ENCODE data around the gene OTULINL. TPM values are rescaled to one million over a fixed set of nuclear protein-coding genes. Genes with fewer than 3 reads are reported as not detected.

The OTULINL gene
- 4.2 and 4.7 TPM in 2 replicates for polyA plus RNA-seq (2013)

DNA sequence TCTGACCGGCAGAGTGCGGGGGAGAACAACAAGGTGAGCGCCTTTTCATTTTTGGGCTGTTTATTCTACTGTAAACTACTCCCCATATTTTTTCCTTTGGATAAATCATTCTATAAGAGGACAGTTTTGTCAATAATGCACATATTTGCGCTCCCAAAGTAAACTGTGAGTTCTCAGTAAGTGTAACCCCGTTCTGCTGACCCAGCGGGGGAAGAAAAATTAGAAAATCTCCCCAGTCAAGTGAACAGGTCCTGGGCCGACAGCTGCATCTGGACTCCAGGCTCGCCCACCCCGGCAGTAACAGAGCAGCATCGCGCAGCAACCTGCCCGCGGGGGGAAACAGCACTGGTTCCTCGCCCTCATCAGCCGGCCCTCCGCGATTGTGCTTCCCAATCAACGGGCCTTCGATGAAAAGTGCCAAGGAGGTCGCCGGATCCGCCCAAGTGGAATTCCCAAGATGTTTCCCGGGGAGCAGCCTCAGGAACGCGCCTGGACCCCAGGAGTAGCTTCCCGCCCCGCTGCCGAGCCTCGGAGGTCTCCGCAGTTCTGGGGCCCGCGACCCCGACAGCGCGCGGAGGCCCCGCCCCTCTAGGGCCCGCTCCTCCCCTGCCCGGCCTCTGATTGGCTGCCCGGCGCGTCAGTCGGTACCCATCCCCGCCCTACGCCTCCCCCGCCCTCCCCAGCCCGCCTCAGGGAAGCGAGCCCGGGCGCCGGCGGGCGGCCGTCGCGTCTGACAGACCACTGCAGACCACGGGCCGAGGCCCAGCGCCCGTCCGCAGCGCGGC lies at the start of gene OTULINL:
Gene OTULINL, plus strand, starts transcription at position 687 of the 785 bp plus-strand sequence. CDS start 103 bp downstream, outside the sequence.
- peak within 1 kb of the TSS; percentile 96 for H3K4me2 ChIP-seq (ENCODE audit: low read length)
- no peaks in the 10 kb centered on the region for H3K36me3 ChIP-seq (ENCODE audit: control insufficient read depth in 1 of 2, insufficient read depth in 2 of 2, low read length in 2 of 2)
- H3K9me3 ChIP-seq (ENCODE audit: insufficient read depth, low read depth, low read length): peaks cover 2% of the 10 kb centered on the region
- no peak within 1 kb of the TSS for H3K27ac ChIP-seq (ENCODE audit: low read depth, low read length)
- peak within 1 kb of the TSS; percentile 32 for H2BK5ac ChIP-seq (ENCODE audit: low read depth, low read length, poor library complexity)
- H4K8ac ChIP-seq (ENCODE audit: low read depth, low read length): peak within 1 kb of the TSS; percentile 80
- peak within 1 kb of the TSS; percentile 78 for H3K4me3 ChIP-seq (ENCODE audit: low read depth, low read length)
- H3K9ac ChIP-seq (ENCODE audit: low read length): peak within 1 kb of the TSS; percentile 31
- peak within 1 kb of the TSS; percentile 61 for H2AFZ ChIP-seq (ENCODE audit: insufficient read depth, low read length, poor library complexity)
- no peak within 1 kb of the TSS for H2AK5ac ChIP-seq (ENCODE audit: low read length)
- H3K27me3 ChIP-seq (ENCODE audit: insufficient read depth, low read length): no peaks in the 10 kb centered on the region
- peak within 1 kb of the TSS; percentile 37 for H3K4ac ChIP-seq (ENCODE audit: low read depth, low read length)
- peaks cover 3% of the 10 kb centered on the region for H3K79me1 ChIP-seq (ENCODE audit: low read length)
- peaks cover 1% of the 10 kb centered on the region for H3K79me2 ChIP-seq (ENCODE audit: control insufficient read depth, insufficient read depth, low read length, poor library complexity)
- no CpG with 5 or more reads among the region's 63 CpGs for WGBS (ENCODE audit: extremely low coverage, insufficient coverage, insufficient read length)
- peak; percentile 56 to 85 for DNase-seq
- H4K91ac ChIP-seq (ENCODE audit: low read depth, low read length): peak within 1 kb of the TSS; percentile 56
- H4K12ac ChIP-seq (ENCODE audit: low read depth, low read length): peak within 1 kb of the TSS; percentile 77
- H3K4me1 ChIP-seq (ENCODE audit: control insufficient read depth in 1 of 2, insufficient read depth in 2 of 2, low read length in 2 of 2): peaks cover 0 to 3% of the 10 kb centered on the region in 2 experiments
- H3K23ac ChIP-seq (ENCODE audit: low read length): no peak within 1 kb of the TSS
- H3K18ac ChIP-seq (ENCODE audit: low read length): peak within 1 kb of the TSS; percentile 89
- peak within 1 kb of the TSS; percentile 77 for H2BK120ac ChIP-seq (ENCODE audit: insufficient read depth, low read length, poor library complexity)
- H2BK12ac ChIP-seq (ENCODE audit: low read length): peak within 1 kb of the TSS; percentile 67
- peak within 1 kb of the TSS; percentile 24 for H3K14ac ChIP-seq (ENCODE audit: low read length)

DNA sequence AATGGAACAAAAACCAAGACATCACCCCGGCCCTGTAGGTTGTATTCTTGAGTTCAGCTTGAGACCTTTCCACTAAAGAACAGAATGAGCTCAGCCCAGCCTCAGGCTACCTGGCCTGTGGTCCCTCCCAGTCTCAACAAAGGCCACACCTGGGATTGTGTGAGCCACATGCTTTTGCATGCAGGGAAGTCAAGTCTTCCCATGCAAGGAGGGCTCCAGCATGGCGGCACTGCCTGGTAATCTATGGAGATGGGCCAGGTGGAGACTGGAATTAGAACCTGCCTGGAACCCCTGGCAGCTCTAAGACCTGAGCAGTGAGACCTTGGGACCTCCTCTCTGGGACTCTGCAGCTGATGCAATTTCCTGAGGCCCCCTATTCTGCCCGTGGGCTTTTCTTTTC lies 49.4 kb upstream of the OTULINL start:
- Histone ChIP-seq H3K79me2 (ENCODE audit: control insufficient read depth, insufficient read depth, low read length, poor library complexity) (no peaks in the 10 kb centered on the region), H4K12ac (ENCODE audit: low read depth, low read length) (no peak overlapping the region), H3K23ac (ENCODE audit: low read length) (no peak overlapping the region), H3K4me2 (ENCODE audit: low read length) (no peak overlapping the region), H3K27ac (ENCODE audit: low read depth, low read length) (no peak overlapping the region), H3K27me3 (ENCODE audit: insufficient read depth, low read length) (no peaks in the 10 kb centered on the region), H3K18ac (ENCODE audit: low read length) (no peak overlapping the region), H3K4me1 (ENCODE audit: control insufficient read depth in 1 of 2, insufficient read depth in 2 of 2, low read length in 2 of 2) (peaks cover 0 to 2% of the 10 kb centered on the region in 2 experiments), H2BK12ac (ENCODE audit: low read length) (no peak overlapping the region), H3K14ac (ENCODE audit: low read length) (no peak overlapping the region), H2BK5ac (ENCODE audit: low read depth, low read length, poor library complexity) (no peak overlapping the region), H3K36me3 (ENCODE audit: control insufficient read depth in 1 of 2, insufficient read depth in 2 of 2, low read length in 2 of 2) (no peaks in the 10 kb centered on the region), H2AFZ (ENCODE audit: insufficient read depth, low read length, poor library complexity) (no peak overlapping the region), H4K91ac (ENCODE audit: low read depth, low read length) (no peak overlapping the region), H3K9me3 (ENCODE audit: insufficient read depth, low read depth, low read length) (no peaks in the 10 kb centered on the region), H3K4ac (ENCODE audit: low read depth, low read length) (no peak overlapping the region), H3K79me1 (ENCODE audit: low read length) (no peaks in the 10 kb centered on the region), H2BK120ac (ENCODE audit: insufficient read depth, low read length, poor library complexity) (no peak overlapping the region), H4K8ac (ENCODE audit: low read depth, low read length) (no peak overlapping the region), H2AK5ac (ENCODE audit: low read length) (no peak overlapping the region), H3K4me3 (ENCODE audit: low read depth, low read length) (no peak overlapping the region), H3K9ac (ENCODE audit: low read length) (no peak overlapping the region)
- no CpG with 5 or more reads among the region's 3 CpGs for WGBS (ENCODE audit: extremely low coverage, insufficient coverage, insufficient read length)
- no peak for DNase-seq

- H3K4me1 ChIP-seq (ENCODE audit: control insufficient read depth in 1 of 2, insufficient read depth in 2 of 2, low read length in 2 of 2): peaks cover 0 to 2% of the 10 kb centered on the region in 2 experiments
- H3K27ac ChIP-seq (ENCODE audit: low read depth, low read length): no peak overlapping the region
- no peak overlapping the region for H2BK12ac ChIP-seq (ENCODE audit: low read length)
- no peak overlapping the region for H3K18ac ChIP-seq (ENCODE audit: low read length)
- no peaks in the 10 kb centered on the region for H3K79me1 ChIP-seq (ENCODE audit: low read length)
- WGBS (ENCODE audit: extremely low coverage, insufficient coverage, insufficient read length): no CpG with 5 or more reads among the region's 7 CpGs
- H2BK5ac ChIP-seq (ENCODE audit: low read depth, low read length, poor library complexity): no peak overlapping the region
- H3K4me3 ChIP-seq (ENCODE audit: low read depth, low read length): no peak overlapping the region
- no peak overlapping the region for H2AK5ac ChIP-seq (ENCODE audit: low read length)
- no peak overlapping the region for H3K14ac ChIP-seq (ENCODE audit: low read length)
- no peaks in the 10 kb centered on the region for H3K36me3 ChIP-seq (ENCODE audit: control insufficient read depth in 1 of 2, insufficient read depth in 2 of 2, low read length in 2 of 2)
- no peak overlapping the region for H3K4ac ChIP-seq (ENCODE audit: low read depth, low read length)
- no peak overlapping the region for H3K23ac ChIP-seq (ENCODE audit: low read length)
- H4K91ac ChIP-seq (ENCODE audit: low read depth, low read length): no peak overlapping the region
- H4K8ac ChIP-seq (ENCODE audit: low read depth, low read length): no peak overlapping the region
- no peaks in the 10 kb centered on the region for H3K79me2 ChIP-seq (ENCODE audit: control insufficient read depth, insufficient read depth, low read length, poor library complexity)
- H3K27me3 ChIP-seq (ENCODE audit: insufficient read depth, low read length): no peaks in the 10 kb centered on the region
- H3K4me2 ChIP-seq (ENCODE audit: low read length): no peak overlapping the region
- no peak overlapping the region for H2AFZ ChIP-seq (ENCODE audit: insufficient read depth, low read length, poor library complexity)
- no peak overlapping the region for H4K12ac ChIP-seq (ENCODE audit: low read depth, low read length)
- H3K9me3 ChIP-seq (ENCODE audit: insufficient read depth, low read depth, low read length): no peaks in the 10 kb centered on the region
- no peak for DNase-seq
- H2BK120ac ChIP-seq (ENCODE audit: insufficient read depth, low read length, poor library complexity): no peak overlapping the region
- no peak overlapping the region for H3K9ac ChIP-seq (ENCODE audit: low read length)
These were observed 46.8 kb upstream of the OTULINL start for GRCh38 chr5:14534773-14535172.

DNA sequence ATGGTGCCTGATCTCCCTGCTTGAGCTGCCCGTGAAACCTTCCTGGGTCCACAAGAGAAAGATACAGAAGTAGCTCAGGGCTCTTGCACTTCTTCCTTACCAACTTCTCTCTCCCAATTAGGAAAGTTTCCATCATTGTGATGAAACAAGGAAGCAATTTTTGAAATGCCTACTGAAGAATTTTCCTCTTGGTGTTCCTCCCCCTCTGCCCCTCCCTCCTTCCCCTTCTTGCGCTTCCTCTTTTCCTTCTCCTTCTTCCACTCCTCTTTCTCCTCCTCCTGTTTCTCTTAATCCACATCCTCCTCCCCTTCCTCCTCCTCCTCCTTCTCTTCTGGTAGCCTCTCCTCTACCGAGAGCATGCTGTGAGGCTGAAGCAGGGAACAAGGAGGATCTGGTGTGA lies 36.3 kb upstream of the OTULINL start:
- peak; percentile 8 to 74 for DNase-seq
- H3K27me3 ChIP-seq (ENCODE audit: insufficient read depth, low read length): no peaks in the 10 kb centered on the region
- H3K4me1 ChIP-seq (ENCODE audit: control insufficient read depth in 1 of 2, insufficient read depth in 2 of 2, low read length in 2 of 2): no peaks in the 10 kb centered on the region
- no peak overlapping the region for H3K18ac ChIP-seq (ENCODE audit: low read length)
- no peak overlapping the region for H2BK12ac ChIP-seq (ENCODE audit: low read length)
- H3K27ac ChIP-seq (ENCODE audit: low read depth, low read length): no peak overlapping the region
- H4K12ac ChIP-seq (ENCODE audit: low read depth, low read length): no peak overlapping the region
- no peak overlapping the region for H4K91ac ChIP-seq (ENCODE audit: low read depth, low read length)
- H2BK5ac ChIP-seq (ENCODE audit: low read depth, low read length, poor library complexity): no peak overlapping the region
- peaks cover 2% of the 10 kb centered on the region for H3K9me3 ChIP-seq (ENCODE audit: insufficient read depth, low read depth, low read length)
- no peaks in the 10 kb centered on the region for H3K79me2 ChIP-seq (ENCODE audit: control insufficient read depth, insufficient read depth, low read length, poor library complexity)
- H3K9ac ChIP-seq (ENCODE audit: low read length): no peak overlapping the region
- no peak overlapping the region for H3K14ac ChIP-seq (ENCODE audit: low read length)
- no peak overlapping the region for H3K4ac ChIP-seq (ENCODE audit: low read depth, low read length)
- no peak overlapping the region for H4K8ac ChIP-seq (ENCODE audit: low read depth, low read length)
- no CpG with 5 or more reads among the region's 3 CpGs for WGBS (ENCODE audit: extremely low coverage, insufficient coverage, insufficient read length)
- H2BK120ac ChIP-seq (ENCODE audit: insufficient read depth, low read length, poor library complexity): no peak overlapping the region
- no peak overlapping the region for H3K4me2 ChIP-seq (ENCODE audit: low read length)
- H2AK5ac ChIP-seq (ENCODE audit: low read length): no peak overlapping the region
- no peaks in the 10 kb centered on the region for H3K36me3 ChIP-seq (ENCODE audit: control insufficient read depth in 1 of 2, insufficient read depth in 2 of 2, low read length in 2 of 2)
- no peak overlapping the region for H2AFZ ChIP-seq (ENCODE audit: insufficient read depth, low read length, poor library complexity)
- H3K79me1 ChIP-seq (ENCODE audit: low read length): no peaks in the 10 kb centered on the region
- no peak overlapping the region for H3K4me3 ChIP-seq (ENCODE audit: low read depth, low read length)
- H3K23ac ChIP-seq (ENCODE audit: low read length): no peak overlapping the region

All from trophoblast cell (in vitro differentiated cells and primary cell).